ENCODE data around the gene SMARCA2.

The SMARCA2 gene

GRCh38 chr9:1997646-1998045 lies 17.5 kb upstream of the SMARCA2 start:
- Mint-ChIP-seq H3K27ac (no peak overlapping the region), H3K27me3 (no peaks in the 10 kb centered on the region), H3K4me1 (no peaks in the 10 kb centered on the region), H3K4me3 (no peak overlapping the region), H3K36me3 (ENCODE audit: low read depth) (no peaks in the 10 kb centered on the region), H3K9me3 (no peaks in the 10 kb centered on the region)
- DNase-seq (no peak), ATAC-seq (no peak)

DNA sequence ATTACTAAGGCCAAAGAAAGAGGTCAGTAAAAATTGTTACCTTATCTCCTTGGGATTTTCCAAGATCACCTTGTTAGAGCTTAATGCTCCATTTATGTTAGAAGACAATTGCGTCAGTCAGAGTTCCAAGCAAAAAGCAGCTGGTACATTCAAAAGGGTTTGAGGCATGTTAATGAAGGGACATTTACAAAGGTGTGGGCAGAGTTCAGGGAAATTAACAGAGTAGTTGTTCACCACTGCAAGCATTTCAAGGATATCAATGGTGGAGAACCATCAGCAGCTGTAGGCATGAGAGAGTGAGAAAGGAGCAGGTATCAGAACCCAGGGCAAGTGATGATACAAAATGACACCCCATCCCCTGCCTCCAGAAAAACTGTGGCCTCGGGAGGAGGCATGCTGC lies 17.0 kb upstream of the SMARCA2 start:
- H3K27me3 Mint-ChIP-seq: no peaks in the 10 kb centered on the region
- no peaks in the 10 kb centered on the region for H3K36me3 Mint-ChIP-seq (ENCODE audit: low read depth)
- ATAC-seq: no peak
- no peak overlapping the region for H3K27ac Mint-ChIP-seq
- no peaks in the 10 kb centered on the region for H3K4me1 Mint-ChIP-seq
- no peaks in the 10 kb centered on the region for H3K9me3 Mint-ChIP-seq
- DNase-seq: no peak
- H3K4me3 Mint-ChIP-seq: no peak overlapping the region

GRCh38 chr9:2000314-2000713 lies 14.8 kb upstream of the SMARCA2 start:
- no peak overlapping the region for H3K27ac Mint-ChIP-seq
- H3K36me3 Mint-ChIP-seq (ENCODE audit: low read depth): no peaks in the 10 kb centered on the region
- H3K9me3 Mint-ChIP-seq: no peaks in the 10 kb centered on the region
- no peak for DNase-seq
- peaks cover 5% of the 10 kb centered on the region for H3K4me1 Mint-ChIP-seq
- no peaks in the 10 kb centered on the region for H3K27me3 Mint-ChIP-seq
- ATAC-seq: no peak
- H3K4me3 Mint-ChIP-seq: no peak overlapping the region

GRCh38 chr9:2008372-2008771 lies 6.8 kb upstream of the SMARCA2 start:
- no peak for DNase-seq
- H3K4me1 Mint-ChIP-seq: peaks cover 22% of the 10 kb centered on the region
- no peaks in the 10 kb centered on the region for H3K27me3 Mint-ChIP-seq
- no peaks in the 10 kb centered on the region for H3K36me3 Mint-ChIP-seq (ENCODE audit: low read depth)
- H3K27ac Mint-ChIP-seq: no peak overlapping the region
- ATAC-seq: no peak
- no peaks in the 10 kb centered on the region for H3K9me3 Mint-ChIP-seq
- H3K4me3 Mint-ChIP-seq: no peak overlapping the region

GRCh38 chr9:2012347-2012746 lies 2.8 kb upstream of the SMARCA2 start:
- Mint-ChIP-seq H3K4me1 (peaks cover 27% of the 10 kb centered on the region), H3K36me3 (ENCODE audit: low read depth) (no peaks in the 10 kb centered on the region), H3K4me3 (no peak overlapping the region), H3K27me3 (no peaks in the 10 kb centered on the region), H3K9me3 (no peaks in the 10 kb centered on the region), H3K27ac (no peak overlapping the region)
- DNase-seq (no peak), ATAC-seq (no peak)

DNA sequence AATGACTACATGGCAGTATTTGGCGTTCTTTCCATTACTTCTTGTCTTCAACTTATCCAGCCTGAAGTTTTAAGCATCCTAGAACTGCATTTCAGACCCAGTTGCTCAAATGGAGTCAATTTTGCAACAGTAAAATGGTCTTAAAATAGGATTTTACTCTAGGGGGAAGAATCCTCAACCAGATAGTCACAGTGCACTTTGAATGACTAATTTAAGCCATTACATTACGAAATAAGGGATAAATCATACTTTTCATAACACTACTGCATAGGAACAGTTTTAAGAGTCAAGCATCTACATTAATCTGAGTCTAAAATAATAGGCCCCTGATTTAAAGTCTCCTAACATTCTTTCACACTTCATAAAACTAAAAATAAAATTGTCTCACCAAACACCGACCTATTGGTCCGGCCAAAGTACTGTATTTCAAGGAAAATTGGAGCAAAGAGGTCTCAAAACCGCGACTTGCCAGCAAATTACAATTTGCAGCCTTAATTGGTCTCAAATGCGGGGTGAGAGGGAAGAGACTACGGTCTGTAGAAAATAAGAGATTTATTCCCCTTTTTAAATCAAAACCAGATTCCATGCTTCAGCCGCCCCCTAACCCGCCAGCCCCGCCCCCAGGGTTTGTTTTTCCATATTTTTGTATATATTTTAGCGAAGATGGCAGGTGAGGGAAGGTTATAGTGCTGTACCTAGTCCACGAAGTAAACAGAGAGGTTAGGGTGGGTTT lies 1.2 kb upstream of the SMARCA2 start:
- H3K4me1 Mint-ChIP-seq: peaks cover 39% of the 10 kb centered on the region
- H3K4me3 Mint-ChIP-seq: peak overlapping the region; percentile 91
- H3K27ac Mint-ChIP-seq: no peak overlapping the region
- no peaks in the 10 kb centered on the region for H3K27me3 Mint-ChIP-seq
- ATAC-seq: no peak
- DNase-seq: no peak
- no peaks in the 10 kb centered on the region for H3K9me3 Mint-ChIP-seq
- H3K36me3 Mint-ChIP-seq (ENCODE audit: low read depth): no peaks in the 10 kb centered on the region

- Mint-ChIP-seq H3K36me3 (ENCODE audit: low read depth) (no peaks in the 10 kb centered on the region), H3K4me1 (peaks cover 52% of the 10 kb centered on the region), H3K4me3 (peak overlapping the region; percentile 91), H3K27me3 (no peaks in the 10 kb centered on the region), H3K27ac (peak overlapping the region; percentile 93), H3K9me3 (no peaks in the 10 kb centered on the region)
- DNase-seq (peak; percentile 64), ATAC-seq (no peak)
These were observed 647 bp downstream of the SMARCA2 start for GRCh38 chr9:2015581-2016407.

DNA sequence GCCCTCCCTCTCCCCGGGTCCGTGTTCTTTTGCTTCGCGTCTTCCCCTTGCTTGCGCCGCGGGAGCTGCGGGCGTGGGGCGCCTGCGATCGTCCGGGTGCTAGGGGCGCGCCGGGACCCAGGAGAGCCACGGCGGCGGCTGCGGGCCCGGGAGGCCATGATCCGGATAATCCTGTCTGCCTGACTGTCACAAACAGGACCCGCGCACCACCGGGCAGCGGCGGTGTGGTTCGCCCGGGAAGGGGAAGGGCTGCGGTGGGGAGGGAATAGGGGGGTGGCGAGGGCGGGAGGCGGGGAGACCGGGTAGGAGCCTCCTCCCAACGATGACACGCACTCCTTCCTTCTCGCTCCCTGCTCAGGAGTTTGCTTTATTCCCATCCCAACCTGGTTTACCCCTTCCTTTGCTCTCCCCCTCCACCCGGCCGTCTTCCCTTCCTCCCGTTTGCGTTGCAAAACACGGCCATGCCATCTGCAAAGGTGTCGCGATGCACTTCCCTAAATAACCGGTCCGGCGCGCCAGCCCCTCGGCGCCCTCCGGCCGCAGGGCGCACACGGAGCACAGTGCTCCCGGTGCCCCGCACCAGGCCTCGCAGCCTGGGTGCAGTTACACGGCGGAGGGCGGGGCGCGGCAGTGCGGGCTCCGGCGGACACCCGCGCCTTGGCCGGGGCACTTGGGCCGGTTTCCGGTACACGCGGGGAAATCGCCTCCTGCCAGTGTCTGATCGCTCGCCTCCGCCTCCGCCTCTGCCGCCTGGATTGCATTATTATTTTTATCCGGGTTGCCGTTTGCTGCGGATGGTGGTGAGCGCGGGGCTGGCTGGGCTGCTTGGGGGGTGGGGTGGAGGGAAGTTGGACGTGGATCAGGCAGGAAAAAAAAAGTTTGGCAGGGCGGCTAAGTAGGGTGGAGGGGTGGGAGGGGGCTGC lies 1.5 kb downstream of the SMARCA2 start:
- no peaks in the 10 kb centered on the region for H3K27me3 Mint-ChIP-seq
- H3K4me1 Mint-ChIP-seq: peaks cover 59% of the 10 kb centered on the region
- H3K4me3 Mint-ChIP-seq: peak overlapping the region; percentile 91
- DNase-seq (peak; percentile 57), ATAC-seq (no peak)
- H3K36me3 Mint-ChIP-seq (ENCODE audit: low read depth): no peaks in the 10 kb centered on the region
- H3K9me3 Mint-ChIP-seq: no peaks in the 10 kb centered on the region
- peak overlapping the region; percentile 94 for H3K27ac Mint-ChIP-seq

DNA sequence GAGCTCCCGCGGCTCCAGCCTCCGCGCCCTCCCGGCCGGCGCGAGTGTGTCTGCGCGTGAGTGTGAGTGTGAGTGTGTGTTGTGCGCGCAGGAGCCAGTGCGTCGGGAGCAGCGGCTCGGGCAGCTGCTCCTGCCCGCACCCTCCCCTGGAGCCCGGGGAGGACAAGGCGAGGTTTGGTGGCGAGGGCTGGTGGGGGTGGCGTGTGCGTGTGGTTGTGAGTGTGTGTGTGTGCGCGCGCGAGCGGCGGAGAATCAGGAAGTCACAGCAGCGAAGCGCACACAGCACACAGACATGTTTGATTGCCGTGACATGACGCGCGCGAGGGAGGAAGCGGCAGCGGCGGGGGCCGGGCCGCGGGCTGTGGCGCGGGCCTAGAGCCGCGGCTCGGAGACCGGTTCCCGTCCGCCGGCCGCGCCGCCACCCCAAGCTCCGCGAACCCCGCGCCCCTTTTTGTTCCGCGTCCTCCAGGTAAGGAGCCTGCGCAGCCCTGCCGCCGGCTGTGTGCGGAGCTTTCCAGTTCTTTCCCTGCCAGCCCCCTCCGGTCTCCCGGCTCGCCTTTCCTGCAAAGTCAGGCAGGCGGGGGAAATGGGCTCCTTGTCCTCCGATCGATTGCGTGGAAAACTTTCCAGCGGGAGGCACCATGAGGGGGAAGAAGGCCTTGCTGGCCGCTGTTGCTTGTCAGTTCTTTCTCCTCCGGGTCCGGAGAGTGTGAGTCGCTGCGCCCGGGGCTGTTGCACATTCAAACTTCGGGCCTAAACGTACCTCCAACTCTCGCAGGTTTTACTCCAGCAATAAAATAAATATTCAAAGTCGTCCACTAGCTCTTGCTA lies 2.4 kb downstream of the SMARCA2 start:
- ATAC-seq: peak; percentile 20
- Mint-ChIP-seq H3K36me3 (ENCODE audit: low read depth) (no peaks in the 10 kb centered on the region), H3K4me3 (peak overlapping the region; percentile 91), H3K27me3 (no peaks in the 10 kb centered on the region), H3K27ac (peak overlapping the region; percentile 94), H3K4me1 (peaks cover 59% of the 10 kb centered on the region), H3K9me3 (no peaks in the 10 kb centered on the region)
- DNase-seq: peak; percentile 70

- H3K9me3 Mint-ChIP-seq: no peaks in the 10 kb centered on the region
- ATAC-seq: no peak
- no peaks in the 10 kb centered on the region for H3K36me3 Mint-ChIP-seq (ENCODE audit: low read depth)
- H3K27ac Mint-ChIP-seq: peak overlapping the region; percentile 94
- H3K27me3 Mint-ChIP-seq: no peaks in the 10 kb centered on the region
- no peak for DNase-seq
- peaks cover 61% of the 10 kb centered on the region for H3K4me1 Mint-ChIP-seq
- peak overlapping the region; percentile 91 for H3K4me3 Mint-ChIP-seq
These were observed 3.1 kb downstream of the SMARCA2 start for GRCh38 chr9:2018162-2018643.

GRCh38 chr9:2018764-2019558 lies 3.8 kb downstream of the SMARCA2 start:
- H3K36me3 Mint-ChIP-seq (ENCODE audit: low read depth): peaks cover 2% of the 10 kb centered on the region
- ATAC-seq (no peak), DNase-seq (no peak)
- peak overlapping the region; percentile 91 for H3K4me3 Mint-ChIP-seq
- H3K27me3 Mint-ChIP-seq: no peaks in the 10 kb centered on the region
- H3K9me3 Mint-ChIP-seq: no peaks in the 10 kb centered on the region
- H3K27ac Mint-ChIP-seq: peak overlapping the region; percentile 94
- H3K4me1 Mint-ChIP-seq: peaks cover 61% of the 10 kb centered on the region

GRCh38 chr9:2019723-2020122 lies 4.6 kb downstream of the SMARCA2 start:
- H3K9me3 Mint-ChIP-seq: no peaks in the 10 kb centered on the region
- H3K36me3 Mint-ChIP-seq (ENCODE audit: low read depth): peaks cover 5% of the 10 kb centered on the region
- H3K27ac Mint-ChIP-seq: no peak overlapping the region
- ATAC-seq (no peak), DNase-seq (no peak)
- peaks cover 66% of the 10 kb centered on the region for H3K4me1 Mint-ChIP-seq
- no peaks in the 10 kb centered on the region for H3K27me3 Mint-ChIP-seq
- peak overlapping the region; percentile 19 for H3K4me3 Mint-ChIP-seq

- peak overlapping the region; percentile 66 for H3K27ac Mint-ChIP-seq
These were observed 6.6 kb downstream of the SMARCA2 start for GRCh38 chr9:2021731-2022130.

More at GRCh38 chr9:2021731-2022130, 6.6 kb downstream of the SMARCA2 start:
- DNase-seq (no peak), ATAC-seq (no peak)
- peak overlapping the region; percentile 68 for H3K4me3 Mint-ChIP-seq
- peaks cover 83% of the 10 kb centered on the region for H3K4me1 Mint-ChIP-seq
- H3K36me3 Mint-ChIP-seq (ENCODE audit: low read depth): peaks cover 5% of the 10 kb centered on the region
- H3K9me3 Mint-ChIP-seq: no peaks in the 10 kb centered on the region
- H3K27me3 Mint-ChIP-seq: no peaks in the 10 kb centered on the region

Data from activated naive CD8-positive, alpha-beta T cell treated with anti-CD3 and anti-CD28 coated beads, Interleukin-2, amount 50 U/mL, for 24 hours (primary cell).